ENCODE measurements around the gene S100A12.

GRCh38 chr1:153404086-153404635 lies 28.7 kb upstream of the S100A12 start:
- TF ChIP-seq, protein P1, sequence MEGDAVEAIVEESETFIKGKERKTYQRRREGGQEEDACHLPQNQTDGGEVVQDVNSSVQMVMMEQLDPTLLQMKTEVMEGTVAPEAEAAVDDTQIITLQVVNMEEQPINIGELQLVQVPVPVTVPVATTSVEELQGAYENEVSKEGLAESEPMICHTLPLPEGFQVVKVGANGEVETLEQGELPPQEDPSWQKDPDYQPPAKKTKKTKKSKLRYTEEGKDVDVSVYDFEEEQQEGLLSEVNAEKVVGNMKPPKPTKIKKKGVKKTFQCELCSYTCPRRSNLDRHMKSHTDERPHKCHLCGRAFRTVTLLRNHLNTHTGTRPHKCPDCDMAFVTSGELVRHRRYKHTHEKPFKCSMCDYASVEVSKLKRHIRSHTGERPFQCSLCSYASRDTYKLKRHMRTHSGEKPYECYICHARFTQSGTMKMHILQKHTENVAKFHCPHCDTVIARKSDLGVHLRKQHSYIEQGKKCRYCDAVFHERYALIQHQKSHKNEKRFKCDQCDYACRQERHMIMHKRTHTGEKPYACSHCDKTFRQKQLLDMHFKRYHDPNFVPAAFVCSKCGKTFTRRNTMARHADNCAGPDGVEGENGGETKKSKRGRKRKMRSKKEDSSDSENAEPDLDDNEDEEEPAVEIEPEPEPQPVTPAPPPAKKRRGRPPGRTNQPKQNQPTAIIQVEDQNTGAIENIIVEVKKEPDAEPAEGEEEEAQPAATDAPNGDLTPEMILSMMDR (IDR thresholded peaks at IDR 0.05; ENCODE audit: extremely low read depth in 1 of 2, insufficient read depth in 1 of 2, low read depth in 1 of 2, low read length in 2 of 2): no peak
- TF ChIP-seq MAX (IDR thresholded peaks at IDR 0.05; ENCODE audit: insufficient read depth, insufficient read length) (no peak), POLR2AphosphoS5 (IDR thresholded peaks at IDR 0.05; ENCODE audit: insufficient read depth, low read depth, low read length) (no peak), EZH2 (IDR thresholded peaks at IDR 0.05; ENCODE audit: borderline replicate concordance, low read depth, low read length, severe bottlenecking) (no peak)
